HCT116 (cell line): Measurements from ENCODE around the gene PKN1. TPM values are rescaled to one million over a fixed set of nuclear protein-coding genes. Genes with fewer than 3 reads are reported as not detected.

Experiments used
- ATAC-seq: fragments of 200-7000 bp; cut with Tn5 transposase; 2 replicates; pipeline ENCODE4 v1.9.1; 2020; ENCODE audit warnings: mild to moderate bottlenecking, moderate library complexity
- BruUV-seq: library from RNA; stranded (reverse); fragments of 400-500 nt; replicated peaks from 2 replicates; lab custom pipeline; 2021; lab: Mats Ljungman, UMichigan
- CTCF ChIA-PET: fragments of 300-600 bp; sonication (Branson Sonifier 250); formaldehyde crosslinking; loops from one replicate; lab custom pipeline; 2021; ENCODE audit warnings: antibody characterized with exemption; lab: Charles Lee
- POLR2A ChIA-PET: fragments of 300-600, 350-600 bp; sonication (Branson Sonifier 250); formaldehyde crosslinking; loops from one replicate; lab custom pipeline; 2021; ENCODE audit warnings: antibody characterized with exemption; lab: Charles Lee
- RAD21 ChIA-PET, 2 experiments: fragments of 300-600 bp; sonication (Branson Sonifier 250); formaldehyde crosslinking; loops; one replicate each; lab custom pipeline; 2023; ENCODE audit warnings: low total read pairs in 2 of 2; ENCODE audit not compliant: uncharacterized antibody in 2 of 2, unreplicated experiment in 2 of 2, low non-redundant PET in 1 of 2; lab: Charles Lee
- DNase-seq: peaks from one replicate; pipeline ENCODE4 v3.0.0-alpha.2; 2010; ENCODE audit warnings: low read depth, low spot score
- H2AFZ ChIP-seq: fragments of 200-600 bp; shearing (Covaris generic), sonication (generic); 2 replicates; pipeline ENCODE4 v1.6.1; 2017; ENCODE audit warnings: low read depth, mixed run types, mixed read lengths, antibody characterized with exemption, low read length; ENCODE audit not compliant: poor library complexity, severe bottlenecking
- H3K27ac ChIP-seq: 2 replicates; pipeline ENCODE4 v1.5.1; 2012; ENCODE audit warnings: low read depth, low read length
- H3K27me3 ChIP-seq: fragments of 200-600 bp; sonication (generic); 2 replicates; pipeline ENCODE4 v1.6.1; 2016; ENCODE audit warnings: mixed run types, low read length, mixed read lengths; ENCODE audit not compliant: insufficient read depth
- H3K36me3 ChIP-seq, 2 experiments: fragments of 200-500 bp in 1 of 2; fragments of 200-600 bp in 1 of 2; sonication (Bioruptor generic) in 1 of 2; sonication (generic) in 1 of 2; 2 replicates each; pipeline versions ENCODE4 v1.5.1 to v1.6.1; 2014 to 2016; ENCODE audit warnings: low read length in 2 of 2, inconsistent platforms in 1 of 2, mixed read lengths in 1 of 2, mixed run types in 1 of 2; ENCODE audit not compliant: insufficient read depth in 2 of 2, control insufficient read depth in 1 of 2
- H3K4me1 ChIP-seq, 2 experiments: fragments of 200-600 bp in 1 of 2; sonication (generic) in 1 of 2; 2 replicates each; pipeline versions ENCODE4 v1.5.1 to v1.6.1; 2012 to 2017; ENCODE audit warnings: low read length in 2 of 2, inconsistent platforms in 1 of 2, mild to moderate bottlenecking in 1 of 2, mixed read lengths in 1 of 2, mixed run types in 1 of 2, moderate library complexity in 1 of 2; ENCODE audit not compliant: insufficient read depth in 2 of 2, control insufficient read depth in 1 of 2
- H3K4me2 ChIP-seq: fragments of 200-600 bp; sonication (generic); 2 replicates; pipeline ENCODE4 v1.6.1; 2017; ENCODE audit warnings: mixed run types, low read length, mixed read lengths
- H3K4me3 ChIP-seq, 2 experiments: fragments of 200-600 bp in 1 of 2; sonication (generic) in 1 of 2; replicated peaks in 1 of 2; 2 replicates each; pipeline ENCODE4 v1.5.1; 2011 to 2016; ENCODE audit warnings: low read length in 2 of 2, control low read depth in 1 of 2, low read depth in 1 of 2, mild to moderate bottlenecking in 1 of 2, mixed read lengths in 1 of 2, mixed run types in 1 of 2
- H3K79me2 ChIP-seq: fragments of 200-600 bp; sonication (generic); 2 replicates; pipeline ENCODE4 v1.6.1; 2017; ENCODE audit warnings: mild to moderate bottlenecking, mixed run types, low read length, moderate library complexity, mixed read lengths; ENCODE audit not compliant: insufficient read depth
- H3K9ac ChIP-seq: fragments of 200-600 bp; sonication (generic); 2 replicates; pipeline ENCODE4 v1.6.1; 2016; ENCODE audit warnings: low read length, mixed read lengths
- H3K9me2 ChIP-seq: fragments of 200-600 bp; sonication (generic), shearing (Covaris generic); 2 replicates; pipeline ENCODE4 v1.6.1; 2017; ENCODE audit warnings: mixed run types, mild to moderate bottlenecking, moderate library complexity; ENCODE audit not compliant: insufficient read depth
- H3K9me3 ChIP-seq, 2 experiments: fragments of 200-500 bp in 1 of 2; fragments of 200-600 bp in 1 of 2; sonication (Bioruptor generic) in 1 of 2; sonication (generic) in 1 of 2; 2 replicates each; pipeline ENCODE4 v1.6.1; 2014 to 2017; ENCODE audit warnings: low read length in 2 of 2, mixed read lengths in 2 of 2, inconsistent platforms in 1 of 2, low read depth in 1 of 2, mild to moderate bottlenecking in 1 of 2, mixed run types in 1 of 2, moderate library complexity in 1 of 2; ENCODE audit not compliant: control insufficient read depth in 1 of 2, insufficient read depth in 1 of 2
- H4K20me1 ChIP-seq: fragments of 200-600 bp; sonication (generic), shearing (Covaris generic); 2 replicates; pipeline ENCODE4 v1.6.1; 2017; ENCODE audit warnings: mixed run types, mild to moderate bottlenecking, moderate library complexity; ENCODE audit not compliant: insufficient read depth
- CBX3 ChIP-seq: IDR thresholded peaks from 2 replicates; pipeline ENCODE4 v1.6.1; 2012; ENCODE audit warnings: low read depth
- CEBPB ChIP-seq: IDR thresholded peaks from 2 replicates; pipeline ENCODE4 v1.6.1; 2012; ENCODE audit warnings: low read depth
- EGR1 ChIP-seq: IDR thresholded peaks from 2 replicates; pipeline ENCODE4 v1.6.1; 2012; ENCODE audit warnings: low read depth
- ELF1 ChIP-seq: IDR thresholded peaks from 2 replicates; pipeline ENCODE4 v1.6.1; 2012; ENCODE audit warnings: low read depth, borderline replicate concordance
- EZH2 ChIP-seq: fragments of 200-600 bp; sonication (generic); IDR thresholded peaks from 2 replicates; pipeline ENCODE4 v1.6.1; 2017; ENCODE audit warnings: antibody characterized with exemption, mixed run types
- EZH2phosphoT487 ChIP-seq: fragments of 200-600 bp; IDR thresholded peaks from 2 replicates; pipeline ENCODE4 v1.6.1; 2018; ENCODE audit warnings: antibody characterized with exemption, borderline replicate concordance
- FOSL1 ChIP-seq: IDR thresholded peaks from 2 replicates; pipeline ENCODE4 v1.6.1; 2012; ENCODE audit warnings: low read depth
- JUND ChIP-seq: IDR thresholded peaks from 2 replicates; pipeline ENCODE4 v1.6.1; 2012
- POLR2AphosphoS5 ChIP-seq: IDR thresholded peaks from 2 replicates; pipeline ENCODE4 v1.6.1; 2011; ENCODE audit warnings: mild to moderate bottlenecking, low read depth, low read length, moderate library complexity
- SIN3A ChIP-seq: IDR thresholded peaks from 2 replicates; pipeline ENCODE4 v1.6.1; 2012; ENCODE audit warnings: low read depth
- SP1 ChIP-seq: IDR thresholded peaks from 2 replicates; pipeline ENCODE4 v1.6.1; 2012; ENCODE audit warnings: low read depth
- SRF ChIP-seq: IDR thresholded peaks from 2 replicates; pipeline ENCODE4 v1.6.1; 2012; ENCODE audit warnings: low read depth
- TCF7L2 ChIP-seq: IDR thresholded peaks from 2 replicates; pipeline ENCODE4 v1.7.0; 2011; ENCODE audit warnings: borderline replicate concordance, inconsistent platforms; ENCODE audit not compliant: insufficient read depth, insufficient read length; ENCODE audit errors: extremely low read depth
- YY1 ChIP-seq: IDR thresholded peaks from 2 replicates; pipeline ENCODE4 v1.6.1; 2011; ENCODE audit warnings: low read length, low read depth, moderate library complexity, mild to moderate bottlenecking; ENCODE audit not compliant: insufficient replicate concordance; ENCODE audit errors: extremely low read depth
- ZFX ChIP-seq: fragments of 450-650 bp; IDR thresholded peaks from 2 replicates; pipeline ENCODE4 v1.6.1; 2017
- ZNF274 ChIP-seq: fragments of 200-500 bp; sonication (Bioruptor generic); IDR thresholded peaks from 2 replicates; pipeline ENCODE4 v1.6.1; 2014; ENCODE audit warnings: mild to moderate bottlenecking, low read depth, low read length, inconsistent platforms
- intact Hi-C: fragments of 100-400 bp; cut with micrococcal nuclease; formaldehyde crosslinking; loops from 2 replicates; pipeline ENCODE4 v1.10.0; 2022
- total RNA-seq: library from RNA; stranded (reverse); gene quantifications from one replicate; pipeline ENCODE4 v1.2.1, GENCODE V29; 2021; ENCODE audit not compliant: unreplicated experiment
- TF ChIP-seq, protein P1 (sequence below): IDR thresholded peaks from 2 replicates; pipeline ENCODE4 v1.6.1; 2012
- TF ChIP-seq, protein P2 (sequence below): IDR thresholded peaks from 2 replicates; pipeline ENCODE4 v1.6.1; 2011; ENCODE audit warnings: mild to moderate bottlenecking, low read length, moderate library complexity; ENCODE audit not compliant: insufficient replicate concordance; ENCODE audit errors: extremely low read depth
- TF ChIP-seq, protein P3 (sequence below), 3 experiments: fragments of 200-600 bp in 1 of 3; sonication (generic) in 1 of 3; IDR thresholded peaks in 2 of 3; conservative IDR thresholded peaks in 1 of 3; 2 replicates each; pipeline ENCODE4 v1.5.1; 2012 to 2017; ENCODE audit warnings: low read depth in 2 of 3, low read length in 2 of 3, antibody characterized with exemption in 1 of 3, borderline replicate concordance in 1 of 3, control low read depth in 1 of 3, mild to moderate bottlenecking in 1 of 3, mixed read lengths in 1 of 3, mixed run types in 1 of 3, moderate library complexity in 1 of 3; ENCODE audit not compliant: insufficient read depth in 1 of 3
- TF ChIP-seq, protein P4 (sequence below): IDR thresholded peaks from 2 replicates; pipeline ENCODE4 v1.6.1; 2012

PKN1 gene
- total RNA-seq, 1 experiment from 2014 or later: 248 TPM

DNA sequence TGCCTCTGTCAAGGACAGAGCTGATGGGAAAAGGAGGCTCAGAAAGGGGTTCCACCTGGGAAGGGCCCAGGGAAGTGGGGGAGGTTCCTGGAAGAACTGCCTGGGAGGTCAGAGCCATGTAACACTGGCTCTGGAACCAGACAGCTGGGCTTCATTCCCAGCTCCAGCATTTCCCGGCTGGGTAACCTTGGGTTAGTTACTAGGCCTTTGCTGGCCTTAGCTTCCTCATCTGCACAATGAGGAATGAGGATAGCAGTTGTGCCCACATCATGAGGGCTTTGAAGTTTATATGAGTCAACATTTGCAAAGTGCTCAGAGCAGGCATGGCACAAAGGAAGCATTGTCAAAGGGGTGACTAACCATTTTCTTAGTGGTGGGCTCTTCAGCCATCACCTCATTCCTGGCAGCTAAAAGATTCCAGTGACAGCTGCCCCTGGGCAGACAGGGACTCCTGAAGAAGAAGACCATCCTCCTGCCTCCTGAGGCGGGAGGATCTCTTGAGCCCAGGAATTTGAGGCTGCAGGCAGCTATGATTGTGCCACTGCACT lies 86.8 kb downstream of the PKN1 start:
- ATAC-seq (peak; percentile 54), DNase-seq (peak; percentile 96)
- Histone ChIP-seq H3K4me3 (peak overlapping the region in 1 of 2 experiments; percentile 13; a peak in 1 of 4 replicates), H3K9me3 (no peaks in the 10 kb centered on the region), H3K36me3 (peaks cover 4 to 24% of the 10 kb centered on the region in 2 experiments; a peak in 2 of 4 replicates), H3K9ac (peak overlapping the region; percentile 66), H4K20me1 (peaks cover 28% of the 10 kb centered on the region; the same call in 1 of the 2 replicates), H3K27ac (peak overlapping the region; percentile 97), H3K4me1 (peaks cover 48 to 69% of the 10 kb centered on the region in 2 experiments), H3K4me2 (peak overlapping the region; percentile 87), H2AFZ (no peak overlapping the region), H3K79me2 (peaks cover 32% of the 10 kb centered on the region), H3K9me2 (no peaks in the 10 kb centered on the region), H3K27me3 (no peaks in the 10 kb centered on the region)
- ChIA-PET CTCF (interaction anchor here (1.2 kb wide), 1 partner anchor 14 kb away, joined by 3 read pairs; no protein-coding TSS in a partner anchor), POLR2A (interaction anchor here (0.6 to 4.7 kb wide), 7 partner anchors 9 to 53 kb away, joined by 3 to 112 read pairs (median 3); partner anchors contain the start of gene TECR), RAD21 (interaction anchor here in 1 of 2 experiments (0.5 kb wide), 1 partner anchor 52 kb away, joined by 5 read pairs; the partner anchor contains the start of gene NDUFB7)
- TF ChIP-seq TCF7L2 (peak; percentile 86), ELF1 (no peak), CEBPB (no peak), EZH2 (no peak), ZFX (peak; percentile 42), ZNF274 (no peak), SRF (no peak), CBX3 (peak; percentile 87), SP1 (peak; percentile 96), SIN3A (peak; percentile 91), YY1 (peak; percentile 10), FOSL1 (peak; percentile 92), EGR1 (no peak), EZH2phosphoT487 (no peak), JUND (peak; percentile 96), POLR2AphosphoS5 (peak; percentile 69; the same call in 1 of the 2 replicates)
- TF ChIP-seq, protein P1, sequence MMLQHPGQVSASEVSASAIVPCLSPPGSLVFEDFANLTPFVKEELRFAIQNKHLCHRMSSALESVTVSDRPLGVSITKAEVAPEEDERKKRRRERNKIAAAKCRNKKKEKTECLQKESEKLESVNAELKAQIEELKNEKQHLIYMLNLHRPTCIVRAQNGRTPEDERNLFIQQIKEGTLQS: no peak
- TF ChIP-seq, protein P2, sequence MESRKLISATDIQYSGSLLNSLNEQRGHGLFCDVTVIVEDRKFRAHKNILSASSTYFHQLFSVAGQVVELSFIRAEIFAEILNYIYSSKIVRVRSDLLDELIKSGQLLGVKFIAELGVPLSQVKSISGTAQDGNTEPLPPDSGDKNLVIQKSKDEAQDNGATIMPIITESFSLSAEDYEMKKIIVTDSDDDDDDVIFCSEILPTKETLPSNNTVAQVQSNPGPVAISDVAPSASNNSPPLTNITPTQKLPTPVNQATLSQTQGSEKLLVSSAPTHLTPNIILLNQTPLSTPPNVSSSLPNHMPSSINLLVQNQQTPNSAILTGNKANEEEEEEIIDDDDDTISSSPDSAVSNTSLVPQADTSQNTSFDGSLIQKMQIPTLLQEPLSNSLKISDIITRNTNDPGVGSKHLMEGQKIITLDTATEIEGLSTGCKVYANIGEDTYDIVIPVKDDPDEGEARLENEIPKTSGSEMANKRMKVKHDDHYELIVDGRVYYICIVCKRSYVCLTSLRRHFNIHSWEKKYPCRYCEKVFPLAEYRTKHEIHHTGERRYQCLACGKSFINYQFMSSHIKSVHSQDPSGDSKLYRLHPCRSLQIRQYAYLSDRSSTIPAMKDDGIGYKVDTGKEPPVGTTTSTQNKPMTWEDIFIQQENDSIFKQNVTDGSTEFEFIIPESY: no peak
- TF ChIP-seq, protein P3, sequence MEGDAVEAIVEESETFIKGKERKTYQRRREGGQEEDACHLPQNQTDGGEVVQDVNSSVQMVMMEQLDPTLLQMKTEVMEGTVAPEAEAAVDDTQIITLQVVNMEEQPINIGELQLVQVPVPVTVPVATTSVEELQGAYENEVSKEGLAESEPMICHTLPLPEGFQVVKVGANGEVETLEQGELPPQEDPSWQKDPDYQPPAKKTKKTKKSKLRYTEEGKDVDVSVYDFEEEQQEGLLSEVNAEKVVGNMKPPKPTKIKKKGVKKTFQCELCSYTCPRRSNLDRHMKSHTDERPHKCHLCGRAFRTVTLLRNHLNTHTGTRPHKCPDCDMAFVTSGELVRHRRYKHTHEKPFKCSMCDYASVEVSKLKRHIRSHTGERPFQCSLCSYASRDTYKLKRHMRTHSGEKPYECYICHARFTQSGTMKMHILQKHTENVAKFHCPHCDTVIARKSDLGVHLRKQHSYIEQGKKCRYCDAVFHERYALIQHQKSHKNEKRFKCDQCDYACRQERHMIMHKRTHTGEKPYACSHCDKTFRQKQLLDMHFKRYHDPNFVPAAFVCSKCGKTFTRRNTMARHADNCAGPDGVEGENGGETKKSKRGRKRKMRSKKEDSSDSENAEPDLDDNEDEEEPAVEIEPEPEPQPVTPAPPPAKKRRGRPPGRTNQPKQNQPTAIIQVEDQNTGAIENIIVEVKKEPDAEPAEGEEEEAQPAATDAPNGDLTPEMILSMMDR (IDR thresholded peaks at IDR 0.05 in 2 of 3, conservative IDR thresholded peaks at IDR 0.05 in 1 of 3; ENCODE audit: borderline replicate concordance in 1 of 3, insufficient read depth in 1 of 3, low read depth in 2 of 3, low read length in 2 of 3): no peak
- TF ChIP-seq, protein P4, sequence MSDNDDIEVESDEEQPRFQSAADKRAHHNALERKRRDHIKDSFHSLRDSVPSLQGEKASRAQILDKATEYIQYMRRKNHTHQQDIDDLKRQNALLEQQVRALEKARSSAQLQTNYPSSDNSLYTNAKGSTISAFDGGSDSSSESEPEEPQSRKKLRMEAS: peak; percentile 85
- intact Hi-C loops: no loop called here
- no TSS peak for BruUV-seq
